Measurements from ENCODE around the gene MYO5B. TPM values are rescaled to one million over a fixed set of nuclear protein-coding genes. Genes with fewer than 3 reads are reported as not detected.

The MYO5B gene
- total and polyA plus RNA-seq, 8 donors = 6.2 to 25.3 (median 12.6) TPM

- H3K4me3 ChIP-seq = no peak overlapping the region
- ATAC-seq = no peak
- peaks cover 0 to 12% (median 0%) of the 10 kb centered on the region in 3 donors for H3K4me1 ChIP-seq
- 81 to 84% methylated on average over 3 of the region's 3 CpGs for WGBS, 2 donors
- no peak for TF ChIP-seq CTCF (IDR thresholded peaks at IDR 0.05)
- intact Hi-C loops (cut with DNase I) = no loop called here
- H3K9me3 ChIP-seq = no peaks in the 10 kb centered on the region
- H3K27ac ChIP-seq = peak overlapping the region in 3 of 4 donors; percentile 1 to 55 (median 39)
- no peaks in the 10 kb centered on the region for H3K27me3 ChIP-seq
- no peak for FAIRE-seq
- no peaks in the 10 kb centered on the region for H3K36me3 ChIP-seq
- no peak for DNase-seq
These were observed 228.9 kb downstream of the MYO5B start for GRCh38 chr18:49966090-49966489.

GRCh38 chr18:49963217-49963616 is 231.7 kb downstream of the MYO5B start:
- no peaks in the 10 kb centered on the region for H3K36me3 ChIP-seq
- no peak for TF ChIP-seq CTCF (IDR thresholded peaks at IDR 0.05)
- H3K27ac ChIP-seq = no peak overlapping the region
- no peak for FAIRE-seq
- no peaks in the 10 kb centered on the region for H3K27me3 ChIP-seq
- no peak overlapping the region for H3K4me3 ChIP-seq
- ATAC-seq = no peak
- intact Hi-C loops (cut with DNase I) = no loop called here
- WGBS, 2 donors = 95 to 97% methylated on average over 4 of the region's 4 CpGs
- peaks cover 0 to 12% (median 0%) of the 10 kb centered on the region in 3 donors for H3K4me1 ChIP-seq
- no peak for DNase-seq
- no peaks in the 10 kb centered on the region for H3K9me3 ChIP-seq

GRCh38 chr18:49961271-49961670 is 233.7 kb downstream of the MYO5B start:
- Histone ChIP-seq H3K9me3 (no peaks in the 10 kb centered on the region), H3K36me3 (no peaks in the 10 kb centered on the region), H3K27me3 (no peaks in the 10 kb centered on the region), H3K4me3 (no peak overlapping the region), H3K27ac (no peak overlapping the region), H3K4me1 (no peaks in the 10 kb centered on the region)
- TF ChIP-seq CTCF (IDR thresholded peaks at IDR 0.05) = no peak
- intact Hi-C loops (cut with DNase I) = no loop called here
- no peak for DNase-seq
- ATAC-seq = no peak
- 50 to 78% methylated on average over 2 of the region's 2 CpGs for WGBS, 2 donors
- FAIRE-seq = no peak

GRCh38 chr18:49960376-49960775 is 234.6 kb downstream of the MYO5B start:
- no peak for FAIRE-seq
- no peak for ATAC-seq
- no peak overlapping the region for H3K27ac ChIP-seq
- no peak for TF ChIP-seq CTCF (IDR thresholded peaks at IDR 0.05)
- 86 to 91% methylated on average over 4 of the region's 4 CpGs for WGBS, 2 donors
- no peak overlapping the region for H3K4me3 ChIP-seq
- DNase-seq = no peak
- H3K9me3 ChIP-seq = no peaks in the 10 kb centered on the region
- intact Hi-C loops (cut with DNase I) = no loop called here
- H3K4me1 ChIP-seq = no peaks in the 10 kb centered on the region
- no peaks in the 10 kb centered on the region for H3K36me3 ChIP-seq
- no peaks in the 10 kb centered on the region for H3K27me3 ChIP-seq

GRCh38 chr18:49959176-49959575 is 235.8 kb downstream of the MYO5B start:
- intact Hi-C loops (cut with DNase I) = no loop called here
- H3K36me3 ChIP-seq = no peaks in the 10 kb centered on the region
- no peaks in the 10 kb centered on the region for H3K27me3 ChIP-seq
- no peak for TF ChIP-seq CTCF (IDR thresholded peaks at IDR 0.05)
- no peak overlapping the region for H3K27ac ChIP-seq
- H3K9me3 ChIP-seq = no peaks in the 10 kb centered on the region
- 84 to 87% methylated on average over 5 of the region's 5 CpGs for WGBS, 2 donors
- ATAC-seq (no peak), DNase-seq (no peak), FAIRE-seq (no peak)
- H3K4me3 ChIP-seq = no peak overlapping the region
- no peaks in the 10 kb centered on the region for H3K4me1 ChIP-seq
